K562 (cell line): ENCODE results near the gene MYOM3. TPM values are rescaled to one million over a fixed set of nuclear protein-coding genes. Genes with fewer than 3 reads are reported as not detected.

Experiments
- ATAC-seq: fragments of 200-7000 bp; cut with Tn5 transposase; 3 replicates; pipeline ENCODE4 v1.9.1; 2020; ENCODE audit warnings: moderate library complexity
- BruUV-seq: library from RNA; stranded (reverse); fragments of 400-500 nt; replicated peaks from 2 replicates; lab custom pipeline; 2021; lab: Mats Ljungman, UMichigan
- CTCF ChIA-PET: fragments of 300-600 bp; formaldehyde crosslinking; extraction: SDS; loops from one replicate; lab custom pipeline; 2021; ENCODE audit warnings: low intra/inter-chr PET ratio; lab: Yijun Ruan, JAX
- POLR2A ChIA-PET: fragments of 300-600, 350-650 bp; sonication (Branson Sonifier 250); formaldehyde crosslinking; extraction: SDS; loops from one replicate; lab custom pipeline; 2021; ENCODE audit warnings: antibody characterized with exemption, inconsistent platforms; lab: Yijun Ruan, JAX
- DNase-seq, 4 experiments: peaks; one replicate each; pipeline versions ENCODE4 v3.0.0 to v3.0.0-alpha.2; 2011 to 2018; ENCODE audit warnings: low spot score in 3 of 4, mixed read lengths in 3 of 4; ENCODE audit errors: extremely low read depth in 1 of 4
- FAIRE-seq: peaks from 2 replicates; lab custom pipeline; 2011; peaks lifted over from hg19 to GRCh38; lab: Jason Lieb, UNC
- H2AFZ ChIP-seq: 2 replicates; pipeline ENCODE4 v1.6.0; 2011; ENCODE audit warnings: low read depth, low read length, control low read depth, inconsistent platforms
- H3K27ac ChIP-seq: fragments of 200-600 bp; 3 replicates; pipeline ENCODE4 v1.8.0; 2011; ENCODE audit warnings: low read depth, mild to moderate bottlenecking, control low read depth, inconsistent platforms, low read length, moderate library complexity, mixed read lengths; ENCODE audit errors: extremely low read depth
- H3K27me3 ChIP-seq, 2 experiments: fragments of 300-600 bp in 1 of 2; 2 replicates in 1 of 2; 3 replicates in 1 of 2; pipeline versions ENCODE4 v1.6.0 to v1.8.0; 2011; ENCODE audit warnings: inconsistent platforms in 2 of 2, low read length in 2 of 2, mild to moderate bottlenecking in 1 of 2, mixed read lengths in 1 of 2, moderate library complexity in 1 of 2; ENCODE audit not compliant: control insufficient read depth in 2 of 2, insufficient read depth in 2 of 2
- H3K36me3 ChIP-seq: fragments of 300-600 bp; 3 replicates; pipeline ENCODE4 v1.8.0; 2011; ENCODE audit warnings: mild to moderate bottlenecking, low read length, inconsistent platforms; ENCODE audit not compliant: control insufficient read depth, insufficient read depth
- H3K4me1 ChIP-seq, 2 experiments: fragments of 200-600 bp in 1 of 2; replicated peaks in 1 of 2; 2 replicates in 1 of 2; 3 replicates in 1 of 2; pipeline versions ENCODE4 v1.5.1 to v1.8.0; 2011; ENCODE audit warnings: inconsistent platforms in 2 of 2, low read length in 2 of 2, mild to moderate bottlenecking in 1 of 2, mixed read lengths in 1 of 2, moderate library complexity in 1 of 2; ENCODE audit not compliant: control insufficient read depth in 2 of 2, insufficient read depth in 2 of 2
- H3K4me2 ChIP-seq: 2 replicates; pipeline ENCODE4 v1.6.1; 2011; ENCODE audit warnings: low read length, control low read depth, inconsistent platforms, mixed read lengths; ENCODE audit not compliant: insufficient read depth
- H3K4me3 ChIP-seq: fragments of 200-600 bp; sonication (generic), shearing (Covaris generic); 2 replicates; pipeline ENCODE4 v1.5.1; 2016; ENCODE audit warnings: control low read depth, inconsistent platforms
- H3K79me2 ChIP-seq: fragments of 200-600 bp; 3 replicates; pipeline ENCODE4 v1.8.0; 2011; ENCODE audit warnings: low read length, inconsistent platforms; ENCODE audit not compliant: control insufficient read depth, insufficient read depth
- H3K9ac ChIP-seq, 2 experiments: 2 replicates each; pipeline versions ENCODE4 v1.6.0 to v1.6.1; 2011; ENCODE audit warnings: low read depth in 2 of 2, low read length in 2 of 2, control low read depth in 1 of 2, inconsistent platforms in 1 of 2, mild to moderate bottlenecking in 1 of 2, mixed read lengths in 1 of 2; ENCODE audit not compliant: insufficient read depth in 1 of 2
- H3K9me1 ChIP-seq: one replicate; pipeline ENCODE4 v1.6.0; 2011; ENCODE audit warnings: inconsistent platforms, mild to moderate bottlenecking, low read length, moderate library complexity; ENCODE audit not compliant: control insufficient read depth, insufficient read depth
- H3K9me3 ChIP-seq: replicated peaks from 2 replicates; pipeline ENCODE4 v1.5.1; 2011; ENCODE audit warnings: low read depth, low read length, inconsistent platforms; ENCODE audit not compliant: control insufficient read depth, insufficient read depth
- H4K20me1 ChIP-seq: replicated peaks from 2 replicates; pipeline ENCODE4 v1.6.1; 2011; ENCODE audit warnings: low read length, inconsistent platforms, mixed read lengths; ENCODE audit not compliant: control insufficient read depth, insufficient read depth
- ARID1B ChIP-seq: fragments of 450-650 bp; IDR thresholded peaks from 2 replicates; pipeline ENCODE4 v1.6.1; 2016; ENCODE audit warnings: antibody characterized with exemption, mild to moderate bottlenecking, inconsistent platforms
- BDP1 ChIP-seq: IDR thresholded peaks from 3 replicates; pipeline ENCODE4 v1.6.1; 2011; ENCODE audit not compliant: insufficient read length, insufficient read depth
- DDX20 ChIP-seq: fragments of 450-650 bp; IDR thresholded peaks from 2 replicates; pipeline ENCODE4 v1.6.1; 2016; ENCODE audit warnings: missing genetic modification characterization, low read depth, mild to moderate bottlenecking, missing compliant biosample characterization, moderate library complexity
- NFIC ChIP-seq: fragments of 450-650 bp; IDR thresholded peaks from 2 replicates; pipeline ENCODE4 v1.6.1; 2017; ENCODE audit warnings: mild to moderate bottlenecking, inconsistent platforms
- PHF8 ChIP-seq: fragments of 200-600 bp; sonication (generic); IDR thresholded peaks from 2 replicates; pipeline ENCODE4 v1.6.1; 2012; ENCODE audit warnings: mixed run types, mild to moderate bottlenecking, inconsistent platforms, low read length, moderate library complexity, borderline replicate concordance
- PML ChIP-seq: IDR thresholded peaks from 2 replicates; pipeline ENCODE4 v1.6.1; 2012; ENCODE audit warnings: low read length, inconsistent platforms
- RFX1 ChIP-seq: fragments of 450-650 bp; IDR thresholded peaks from 2 replicates; pipeline ENCODE4 v1.6.1; 2016; ENCODE audit warnings: mild to moderate bottlenecking, moderate library complexity
- TBL1XR1 ChIP-seq, 2 experiments: IDR thresholded peaks; 2 replicates each; pipeline ENCODE4 v1.6.1; 2012; ENCODE audit warnings: improper control_type of control experiment in 2 of 2, low read length in 2 of 2, mild to moderate bottlenecking in 1 of 2
- TCF3 ChIP-seq: sonication (generic); formaldehyde crosslinking; IDR thresholded peaks from 2 replicates; pipeline ENCODE4 v1.4.0; 2020; ENCODE audit warnings: mild to moderate bottlenecking, missing genetic modification reagents
- ZBTB5 ChIP-seq: fragments of 450-650 bp; IDR thresholded peaks from 2 replicates; pipeline ENCODE4 v1.6.1; 2017; ENCODE audit warnings: antibody characterized with exemption
- ZNF143 ChIP-seq: sonication (generic); formaldehyde crosslinking; IDR thresholded peaks from 2 replicates; pipeline ENCODE4 v1.9.0; 2022; ENCODE audit warnings: mild to moderate bottlenecking, missing genetic modification reagents
- ZNF644 ChIP-seq: fragments of 200-800 bp; sonication (Bioruptor generic); IDR thresholded peaks from 2 replicates; pipeline ENCODE4 v1.6.1; 2016; ENCODE audit warnings: low read depth, missing genetic modification characterization, missing compliant biosample characterization
- WGBS: fragments of 100-300 bp; shearing (Covaris generic); methylation state at CpG from one replicate; pipeline ENCODE4 v1.1.6; 2016; ENCODE audit warnings: low coverage, mixed read lengths; ENCODE audit not compliant: insufficient coverage; ENCODE audit errors: missing lambda C conversion rate; 5-methylcytosine and 5-hydroxymethylcytosine counted together
- in situ Hi-C: fragments of 300-500 bp; cut with MboI; formaldehyde crosslinking; loops from 4 replicates; pipeline ENCODE4 v1.15.0; 2018; ENCODE audit warnings: inconsistent platforms, mixed read lengths
- intact Hi-C: fragments of 100-400 bp; cut with micrococcal nuclease; formaldehyde crosslinking; loops from 2 replicates; pipeline ENCODE4 v1.14.2; 2022
- polyA plus RNA-seq, 8 experiments: library from polyadenylated mRNA; depleted of rRNA in 4 of 8; stranded (reverse) in 5 of 8; unstranded in 3 of 8; fragments of >200 nt; fragmentation: Nextera tagmentation in 2 of 8; fragmentation: Illumina TruSeq in 1 of 8; extraction: Ambion mirVana in 2 of 8; extraction: Trizol in 1 of 8; gene quantifications; 2 replicates each; pipeline versions ENCODE4 v1.2.1 to v1.2.3, GENCODE V29; 2011 to 2014; ENCODE audit warnings: inconsistent platforms in 1 of 8, missing spikeins in 1 of 8
- total RNA-seq, 7 experiments: library from RNA; depleted of rRNA in 6 of 7; stranded (reverse); fragments of >200 nt in 6 of 7; fragmentation: Illumina TruSeq in 2 of 7; extraction: Trizol in 2 of 7; gene quantifications; 2 replicates each; pipeline versions ENCODE4 v1.2.1 to v1.2.3, GENCODE V29; 2011 to 2021; ENCODE audit warnings: low replicate concordance in 1 of 7
- TF ChIP-seq, protein P1 (sequence below): fragments of 250-450 bp; sonication (Bioruptor Pico); IDR thresholded peaks from 2 replicates; pipeline ENCODE4 v1.4.0; 2020; ENCODE audit warnings: mild to moderate bottlenecking
- TF ChIP-seq, protein P2 (sequence below), 2 experiments: fragments of 450-650 bp; conservative IDR thresholded peaks; 2 replicates each; pipeline ENCODE4 v1.6.1; 2017; ENCODE audit warnings: mild to moderate bottlenecking in 2 of 2, moderate library complexity in 2 of 2
- TF ChIP-seq, protein P3 (sequence below): sonication (generic); formaldehyde crosslinking; IDR thresholded peaks from 2 replicates; pipeline ENCODE4 v1.9.0; 2022; ENCODE audit warnings: mild to moderate bottlenecking, missing genetic modification reagents

Gene MYOM3
- total and polyA plus RNA-seq, 9 of the 15 experiments (the other 6 are each of a cell fraction or from before 2014, with no cell fraction given): 0.01 TPM; not detected in 8

GRCh38 chr1:24067978-24068377 lies 44.0 kb downstream of the MYOM3 start:
- Histone ChIP-seq H3K4me3 (no peak overlapping the region), H3K27me3 (peaks cover 40 to 75% of the 10 kb centered on the region in 2 experiments; a peak in 4 of 5 replicates), H3K4me1 (no peaks in the 10 kb centered on the region; a peak in 1 of 5 replicates), H4K20me1 (0 out of 2 replicates have a peak, but pooled peaks cover 7% of the 10 kb centered on the region), H3K79me2 (no peaks in the 10 kb centered on the region), H2AFZ (no peak overlapping the region), H3K9me1 (no peaks in the 10 kb centered on the region), H3K4me2 (no peak overlapping the region), H3K9me3 (no peaks in the 10 kb centered on the region), H3K9ac (no peak overlapping the region), H3K36me3 (no peaks in the 10 kb centered on the region), H3K27ac (no peak overlapping the region)
- DNase-seq (no peak), ATAC-seq (no peak), FAIRE-seq (no peak)
- 5% methylated on average over 12 of the region's 12 CpGs for WGBS
- BruUV-seq: no TSS peak
- TF ChIP-seq TCF3 (CRISPR knock-in tag): no peak
- no peak for TF ChIP-seq RFX1
- TF ChIP-seq BDP1: no peak
- no peak for TF ChIP-seq ARID1B
- TF ChIP-seq PML: no peak
- TF ChIP-seq DDX20 (tag): no peak
- TF ChIP-seq ZNF644 (tag): no peak
- no peak for TF ChIP-seq ZNF143 (CRISPR knock-in tag)
- TF ChIP-seq, protein P1, sequence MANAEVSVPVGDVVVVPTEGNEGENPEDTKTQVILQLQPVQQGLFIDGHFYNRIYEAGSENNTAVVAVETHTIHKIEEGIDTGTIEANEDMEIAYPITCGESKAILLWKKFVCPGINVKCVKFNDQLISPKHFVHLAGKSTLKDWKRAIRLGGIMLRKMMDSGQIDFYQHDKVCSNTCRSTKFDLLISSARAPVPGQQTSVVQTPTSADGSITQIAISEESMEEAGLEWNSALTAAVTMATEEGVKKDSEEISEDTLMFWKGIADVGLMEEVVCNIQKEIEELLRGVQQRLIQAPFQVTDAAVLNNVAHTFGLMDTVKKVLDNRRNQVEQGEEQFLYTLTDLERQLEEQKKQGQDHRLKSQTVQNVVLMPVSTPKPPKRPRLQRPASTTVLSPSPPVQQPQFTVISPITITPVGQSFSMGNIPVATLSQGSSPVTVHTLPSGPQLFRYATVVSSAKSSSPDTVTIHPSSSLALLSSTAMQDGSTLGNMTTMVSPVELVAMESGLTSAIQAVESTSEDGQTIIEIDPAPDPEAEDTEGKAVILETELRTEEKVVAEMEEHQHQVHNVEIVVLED (CRISPR knock-in tag): no peak
- no peak for TF ChIP-seq TBL1XR1 (IDR thresholded peaks at IDR 0.05; ENCODE audit: low read length in 2 of 2)
- TF ChIP-seq ZBTB5: no peak
- TF ChIP-seq, protein P2, sequence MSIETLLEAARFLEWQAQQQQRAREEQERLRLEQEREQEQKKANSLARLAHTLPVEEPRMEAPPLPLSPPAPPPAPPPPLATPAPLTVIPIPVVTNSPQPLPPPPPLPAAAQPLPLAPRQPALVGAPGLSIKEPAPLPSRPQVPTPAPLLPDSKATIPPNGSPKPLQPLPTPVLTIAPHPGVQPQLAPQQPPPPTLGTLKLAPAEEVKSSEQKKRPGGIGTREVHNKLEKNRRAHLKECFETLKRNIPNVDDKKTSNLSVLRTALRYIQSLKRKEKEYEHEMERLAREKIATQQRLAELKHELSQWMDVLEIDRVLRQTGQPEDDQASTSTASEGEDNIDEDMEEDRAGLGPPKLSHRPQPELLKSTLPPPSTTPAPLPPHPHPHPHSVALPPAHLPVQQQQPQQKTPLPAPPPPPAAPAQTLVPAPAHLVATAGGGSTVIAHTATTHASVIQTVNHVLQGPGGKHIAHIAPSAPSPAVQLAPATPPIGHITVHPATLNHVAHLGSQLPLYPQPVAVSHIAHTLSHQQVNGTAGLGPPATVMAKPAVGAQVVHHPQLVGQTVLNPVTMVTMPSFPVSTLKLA (conservative IDR thresholded peaks at IDR 0.05): no peak
- no peak for TF ChIP-seq PHF8
- TF ChIP-seq, protein P3, sequence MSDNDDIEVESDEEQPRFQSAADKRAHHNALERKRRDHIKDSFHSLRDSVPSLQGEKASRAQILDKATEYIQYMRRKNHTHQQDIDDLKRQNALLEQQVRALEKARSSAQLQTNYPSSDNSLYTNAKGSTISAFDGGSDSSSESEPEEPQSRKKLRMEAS (CRISPR knock-in tag): no peak
- TF ChIP-seq NFIC: no peak
- in situ Hi-C loops (no loop called here), intact Hi-C loops (no loop called here)
- POLR2A ChIA-PET: no interaction called here
- CTCF ChIA-PET: no interaction called here
